Measurements from ENCODE around the gene SPAG6.

DNA sequence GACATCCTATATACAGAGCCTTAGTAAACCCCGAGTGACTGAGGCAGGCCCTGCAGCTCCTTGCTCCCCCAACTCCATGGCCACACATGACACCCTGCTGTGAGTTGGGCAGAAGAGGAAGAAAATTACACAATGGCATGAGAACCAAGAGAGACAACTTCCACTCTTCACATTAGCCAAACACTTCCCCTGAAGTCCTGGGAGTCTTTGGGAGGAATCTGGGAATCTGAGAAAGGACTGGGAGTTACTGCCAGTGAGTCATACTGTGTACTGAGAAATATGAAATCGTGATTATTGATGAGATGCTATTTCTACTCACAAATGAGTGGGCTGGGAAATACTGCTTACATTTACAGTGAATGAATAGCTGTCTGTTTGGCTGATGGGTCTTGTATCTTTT is 116.6 kb downstream of the SPAG6 start:
- TF ChIP-seq, protein P1, sequence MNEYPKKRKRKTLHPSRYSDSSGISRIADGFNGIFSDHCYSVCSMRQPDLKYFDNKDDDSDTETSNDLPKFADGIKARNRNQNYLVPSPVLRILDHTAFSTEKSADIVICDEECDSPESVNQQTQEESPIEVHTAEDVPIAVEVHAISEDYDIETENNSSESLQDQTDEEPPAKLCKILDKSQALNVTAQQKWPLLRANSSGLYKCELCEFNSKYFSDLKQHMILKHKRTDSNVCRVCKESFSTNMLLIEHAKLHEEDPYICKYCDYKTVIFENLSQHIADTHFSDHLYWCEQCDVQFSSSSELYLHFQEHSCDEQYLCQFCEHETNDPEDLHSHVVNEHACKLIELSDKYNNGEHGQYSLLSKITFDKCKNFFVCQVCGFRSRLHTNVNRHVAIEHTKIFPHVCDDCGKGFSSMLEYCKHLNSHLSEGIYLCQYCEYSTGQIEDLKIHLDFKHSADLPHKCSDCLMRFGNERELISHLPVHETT (tag by site-specific recombination; IDR thresholded peaks at IDR 0.05): no peak
- TF ChIP-seq, protein P2, sequence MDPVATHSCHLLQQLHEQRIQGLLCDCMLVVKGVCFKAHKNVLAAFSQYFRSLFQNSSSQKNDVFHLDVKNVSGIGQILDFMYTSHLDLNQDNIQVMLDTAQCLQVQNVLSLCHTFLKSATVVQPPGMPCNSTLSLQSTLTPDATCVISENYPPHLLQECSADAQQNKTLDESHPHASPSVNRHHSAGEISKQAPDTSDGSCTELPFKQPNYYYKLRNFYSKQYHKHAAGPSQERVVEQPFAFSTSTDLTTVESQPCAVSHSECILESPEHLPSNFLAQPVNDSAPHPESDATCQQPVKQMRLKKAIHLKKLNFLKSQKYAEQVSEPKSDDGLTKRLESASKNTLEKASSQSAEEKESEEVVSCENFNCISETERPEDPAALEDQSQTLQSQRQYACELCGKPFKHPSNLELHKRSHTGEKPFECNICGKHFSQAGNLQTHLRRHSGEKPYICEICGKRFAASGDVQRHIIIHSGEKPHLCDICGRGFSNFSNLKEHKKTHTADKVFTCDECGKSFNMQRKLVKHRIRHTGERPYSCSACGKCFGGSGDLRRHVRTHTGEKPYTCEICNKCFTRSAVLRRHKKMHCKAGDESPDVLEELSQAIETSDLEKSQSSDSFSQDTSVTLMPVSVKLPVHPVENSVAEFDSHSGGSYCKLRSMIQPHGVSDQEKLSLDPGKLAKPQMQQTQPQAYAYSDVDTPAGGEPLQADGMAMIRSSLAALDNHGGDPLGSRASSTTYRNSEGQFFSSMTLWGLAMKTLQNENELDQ (tag by site-specific recombination; IDR thresholded peaks at IDR 0.05; ENCODE audit: low read depth): no peak
- TF ChIP-seq ZNF623 (tag by site-specific recombination; IDR thresholded peaks at IDR 0.05) (no peak), ZNF274 (IDR thresholded peaks at IDR 0.05; ENCODE audit: low read length) (no peak), ZNF274 (tag by site-specific recombination; IDR thresholded peaks at IDR 0.05; ENCODE audit: borderline replicate concordance) (no peak), ZNF776 (tag by site-specific recombination; IDR thresholded peaks at IDR 0.05; ENCODE audit: borderline replicate concordance) (no peak), ZNF133 (tag by site-specific recombination; IDR thresholded peaks at IDR 0.05) (no peak), GLIS1 (tag by site-specific recombination; IDR thresholded peaks at IDR 0.05) (no peak), ZSCAN23 (tag by site-specific recombination; IDR thresholded peaks at IDR 0.05) (no peak), ZNF791 (tag by site-specific recombination; IDR thresholded peaks at IDR 0.05) (no peak)
- TF ChIP-seq, protein P3, sequence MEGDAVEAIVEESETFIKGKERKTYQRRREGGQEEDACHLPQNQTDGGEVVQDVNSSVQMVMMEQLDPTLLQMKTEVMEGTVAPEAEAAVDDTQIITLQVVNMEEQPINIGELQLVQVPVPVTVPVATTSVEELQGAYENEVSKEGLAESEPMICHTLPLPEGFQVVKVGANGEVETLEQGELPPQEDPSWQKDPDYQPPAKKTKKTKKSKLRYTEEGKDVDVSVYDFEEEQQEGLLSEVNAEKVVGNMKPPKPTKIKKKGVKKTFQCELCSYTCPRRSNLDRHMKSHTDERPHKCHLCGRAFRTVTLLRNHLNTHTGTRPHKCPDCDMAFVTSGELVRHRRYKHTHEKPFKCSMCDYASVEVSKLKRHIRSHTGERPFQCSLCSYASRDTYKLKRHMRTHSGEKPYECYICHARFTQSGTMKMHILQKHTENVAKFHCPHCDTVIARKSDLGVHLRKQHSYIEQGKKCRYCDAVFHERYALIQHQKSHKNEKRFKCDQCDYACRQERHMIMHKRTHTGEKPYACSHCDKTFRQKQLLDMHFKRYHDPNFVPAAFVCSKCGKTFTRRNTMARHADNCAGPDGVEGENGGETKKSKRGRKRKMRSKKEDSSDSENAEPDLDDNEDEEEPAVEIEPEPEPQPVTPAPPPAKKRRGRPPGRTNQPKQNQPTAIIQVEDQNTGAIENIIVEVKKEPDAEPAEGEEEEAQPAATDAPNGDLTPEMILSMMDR (tag by site-specific recombination; IDR thresholded peaks at IDR 0.05): no peak

Measured in HEK293 (cell line).